Gastrocnemius medialis (tissue), 4 donors: Measurements from ENCODE around the gene NFS1. TPM values are rescaled to one million over a fixed set of nuclear protein-coding genes. Genes with fewer than 3 reads are reported as not detected.

Experiments used
- ATAC-seq, 2 donors: fragments of 150-250 bp; one replicate each; pipeline ENCODE4 v1.9.1; 2016
- DNase-seq, 2 donors: peaks; one replicate each; pipeline ENCODE4 v3.0.0-alpha.2; 2019
- H3K27ac ChIP-seq, 4 donors: fragments of 200-600 bp; sonication (generic); 1 replicate in 1 of 4; 2 replicates in 3 of 4; pipeline ENCODE4 v1.5.1; 2016 to 2018; ENCODE audit warnings: mild to moderate bottlenecking in 2 of 4, moderate library complexity in 1 of 4
- H3K27me3 ChIP-seq, 3 donors: fragments of 200-600 bp; sonication (generic) in 2 of 3; 1 replicate in 1 of 3; 2 replicates in 2 of 3; pipeline versions ENCODE4 v1.5.1 to v1.6.0; 2016 to 2019; ENCODE audit warnings: mild to moderate bottlenecking in 1 of 3, moderate library complexity in 1 of 3
- H3K36me3 ChIP-seq, 2 donors: fragments of 200-600 bp; sonication (generic) in 1 of 2; one replicate each; pipeline ENCODE4 v1.5.1; 2017 to 2018
- H3K4me1 ChIP-seq, 2 donors: fragments of 200-600 bp; sonication (generic) in 1 of 2; one replicate each; pipeline ENCODE4 v1.5.1; 2016 to 2017; ENCODE audit warnings: mild to moderate bottlenecking in 2 of 2
- H3K4me3 ChIP-seq, 4 donors: fragments of 200-600 bp; sonication (generic) in 3 of 4; 1 replicate in 1 of 4; 2 replicates in 3 of 4; pipeline ENCODE4 v1.5.1; 2016 to 2019; ENCODE audit warnings: mild to moderate bottlenecking in 2 of 4
- H3K9me3 ChIP-seq, 3 donors: fragments of 200-600 bp; sonication (generic) in 2 of 3; 1 replicate in 1 of 3; 2 replicates in 2 of 3; pipeline ENCODE4 v1.5.1; 2016 to 2019
- CTCF ChIP-seq, 5 experiments: fragments of 450-650 bp in 3 of 5; fragments of 200-600 bp in 2 of 5; sonication (generic) in 2 of 5; IDR thresholded peaks in 4 of 5; conservative IDR thresholded peaks in 1 of 5; 1 replicate in 4 of 5; 2 replicates in 1 of 5; pipeline ENCODE4 v1.5.1; 2016 to 2019; ENCODE audit warnings: antibody characterized with exemption in 5 of 5, mild to moderate bottlenecking in 3 of 5, moderate library complexity in 3 of 5
- POLR2A ChIP-seq, 2 donors: fragments of 450-650 bp; IDR thresholded peaks; one replicate each; pipeline ENCODE4 v1.6.1; 2017; ENCODE audit warnings: antibody characterized with exemption in 2 of 2, mild to moderate bottlenecking in 2 of 2, moderate library complexity in 2 of 2
- in situ Hi-C, 4 donors: fragments of 200-750 bp; cut with MboI; loops; one replicate each; pipeline versions ENCODE4 v1.15.0 to v1.8.0; 2017; ENCODE audit warnings: low sequenced_read_pairs in 4 of 4
- intact Hi-C: fragments of 100-400 bp; cut with DNase I; formaldehyde crosslinking; loops from one replicate; pipeline ENCODE4 v1.15.1; 2023; ENCODE audit warnings: low total_unique reads
- total RNA-seq, 4 donors: library from RNA; depleted of rRNA; stranded (reverse); fragments of >200 nt; gene quantifications; one replicate each; pipeline versions ENCODE4 v1.1.0 to v1.2.3, GENCODE V29; 2016

The NFS1 gene
- total RNA-seq, 4 donors from 2014 or later = 31.5 to 85.8 (median 37.2) TPM

- H3K27me3 ChIP-seq = no peaks in the 10 kb centered on the region
- no peaks in the 10 kb centered on the region for H3K9me3 ChIP-seq
- H3K27ac ChIP-seq = peak overlapping the region in 1 of 4 donors; percentile 29
- in situ Hi-C loops = no loop called here
- TF ChIP-seq CTCF (IDR thresholded peaks at IDR 0.05 in 4 of 5, conservative IDR thresholded peaks at IDR 0.05 in 1 of 5) (no peak), POLR2A (IDR thresholded peaks at IDR 0.05) (no peak)
- H3K4me1 ChIP-seq = peaks cover 40 to 56% of the 10 kb centered on the region in 2 donors
- peaks cover 0 to 21% of the 10 kb centered on the region in 2 donors for H3K36me3 ChIP-seq
- ATAC-seq = no peak
- DNase-seq = no peak
- no peak overlapping the region for H3K4me3 ChIP-seq
- intact Hi-C loops = no loop called here
Measured at GRCh38 chr20:35651958-35652357, 47.2 kb downstream of the NFS1 start.

- ATAC-seq = no peak
Measured at GRCh38 chr20:35650632-35651031, 48.5 kb downstream of the NFS1 start.

GRCh38 chr20:35648836-35649235 lies 50.3 kb downstream of the NFS1 start:
- in situ Hi-C loops = no loop called here
- H3K4me1 ChIP-seq = peaks cover 37 to 57% of the 10 kb centered on the region in 2 donors
- no peak overlapping the region for H3K4me3 ChIP-seq
- TF ChIP-seq CTCF (IDR thresholded peaks at IDR 0.05 in 4 of 5, conservative IDR thresholded peaks at IDR 0.05 in 1 of 5) (no peak), POLR2A (IDR thresholded peaks at IDR 0.05) (no peak)
- DNase-seq (no peak), ATAC-seq (no peak)
- intact Hi-C loops = no loop called here
- H3K36me3 ChIP-seq = peaks cover 0 to 6% of the 10 kb centered on the region in 2 donors
- H3K9me3 ChIP-seq = no peaks in the 10 kb centered on the region
- no peak overlapping the region for H3K27ac ChIP-seq
- no peaks in the 10 kb centered on the region for H3K27me3 ChIP-seq

More at GRCh38 chr20:35650632-35651031, 48.5 kb downstream of the NFS1 start:
- Histone ChIP-seq H3K36me3 (peaks cover 0 to 21% of the 10 kb centered on the region in 2 donors), H3K27ac (no peak overlapping the region), H3K27me3 (no peaks in the 10 kb centered on the region), H3K4me3 (no peak overlapping the region), H3K9me3 (no peaks in the 10 kb centered on the region), H3K4me1 (peaks cover 37 to 46% of the 10 kb centered on the region in 2 donors)
- DNase-seq = no peak
- intact Hi-C loops (no loop called here), in situ Hi-C loops (no loop called here)
- TF ChIP-seq POLR2A (IDR thresholded peaks at IDR 0.05) (no peak), CTCF (IDR thresholded peaks at IDR 0.05 in 4 of 5, conservative IDR thresholded peaks at IDR 0.05 in 1 of 5) (no peak)

- Histone ChIP-seq H3K36me3 (no peaks in the 10 kb centered on the region), H3K9me3 (no peaks in the 10 kb centered on the region), H3K4me3 (no peak overlapping the region), H3K27me3 (no peaks in the 10 kb centered on the region), H3K27ac (no peak overlapping the region), H3K4me1 (peaks cover 19 to 47% of the 10 kb centered on the region in 2 donors)
- DNase-seq (no peak), ATAC-seq (no peak)
- no peak for TF ChIP-seq POLR2A (IDR thresholded peaks at IDR 0.05)
- no peak for TF ChIP-seq CTCF (IDR thresholded peaks at IDR 0.05 in 4 of 5, conservative IDR thresholded peaks at IDR 0.05 in 1 of 5)
- in situ Hi-C loops = no loop called here
- intact Hi-C loops = no loop called here
Measured at GRCh38 chr20:35644806-35645205, 54.3 kb downstream of the NFS1 start.

- intact Hi-C loops (no loop called here), in situ Hi-C loops (no loop called here)
- TF ChIP-seq POLR2A (IDR thresholded peaks at IDR 0.05) = no peak
- no peak for TF ChIP-seq CTCF (IDR thresholded peaks at IDR 0.05 in 4 of 5, conservative IDR thresholded peaks at IDR 0.05 in 1 of 5)
- no peaks in the 10 kb centered on the region for H3K36me3 ChIP-seq
- H3K4me1 ChIP-seq = peaks cover 19 to 38% of the 10 kb centered on the region in 2 donors
- H3K27ac ChIP-seq = no peak overlapping the region
- ATAC-seq = no peak
- H3K9me3 ChIP-seq = no peaks in the 10 kb centered on the region
- no peak overlapping the region for H3K4me3 ChIP-seq
- no peaks in the 10 kb centered on the region for H3K27me3 ChIP-seq
- no peak for DNase-seq
Measured at GRCh38 chr20:35643045-35643444, 56.1 kb downstream of the NFS1 start.
